ENCODE measurements around the gene ETFRF1. TPM values are rescaled to one million over a fixed set of nuclear protein-coding genes. Genes with fewer than 3 reads are reported as not detected.

Gene ETFRF1
- total RNA-seq, 1 donor from 2014 or later, result 17.9 TPM

DNA sequence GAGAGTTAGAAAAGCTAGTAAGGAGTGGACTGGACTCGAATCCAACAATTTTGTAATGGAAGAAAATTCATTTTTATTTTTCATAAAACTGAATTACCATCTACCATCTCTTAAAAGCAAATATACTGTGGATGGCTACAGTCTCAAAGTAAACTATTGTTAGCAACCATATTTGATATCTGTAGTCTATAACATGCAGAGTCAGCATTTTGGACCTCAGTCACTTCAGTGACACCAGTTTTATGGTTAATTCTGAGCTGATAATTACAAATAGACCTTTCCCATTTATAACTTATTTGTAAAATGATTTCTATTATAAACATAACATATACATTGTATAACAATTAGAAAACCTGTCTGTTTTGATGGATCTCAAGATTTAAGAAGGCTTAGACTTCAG, 53.7 kb downstream of the ETFRF1 start:
- no peak for TF ChIP-seq CTCF (IDR thresholded peaks at IDR 0.05)
- Mint-ChIP-seq H3K9me3 (ENCODE audit: unreplicated experiment) (no peaks in the 10 kb centered on the region), H3K4me3 (ENCODE audit: unreplicated experiment) (peak overlapping the region; percentile 91), H3K27ac (ENCODE audit: unreplicated experiment) (no peak overlapping the region), H3K4me1 (ENCODE audit: unreplicated experiment) (peaks cover 26% of the 10 kb centered on the region), H3K27me3 (ENCODE audit: unreplicated experiment) (no peaks in the 10 kb centered on the region), H3K36me3 (ENCODE audit: unreplicated experiment) (peaks cover 11% of the 10 kb centered on the region)
- DNase-seq (ENCODE audit: extremely low spot score, unreplicated experiment), result no peak

DNA sequence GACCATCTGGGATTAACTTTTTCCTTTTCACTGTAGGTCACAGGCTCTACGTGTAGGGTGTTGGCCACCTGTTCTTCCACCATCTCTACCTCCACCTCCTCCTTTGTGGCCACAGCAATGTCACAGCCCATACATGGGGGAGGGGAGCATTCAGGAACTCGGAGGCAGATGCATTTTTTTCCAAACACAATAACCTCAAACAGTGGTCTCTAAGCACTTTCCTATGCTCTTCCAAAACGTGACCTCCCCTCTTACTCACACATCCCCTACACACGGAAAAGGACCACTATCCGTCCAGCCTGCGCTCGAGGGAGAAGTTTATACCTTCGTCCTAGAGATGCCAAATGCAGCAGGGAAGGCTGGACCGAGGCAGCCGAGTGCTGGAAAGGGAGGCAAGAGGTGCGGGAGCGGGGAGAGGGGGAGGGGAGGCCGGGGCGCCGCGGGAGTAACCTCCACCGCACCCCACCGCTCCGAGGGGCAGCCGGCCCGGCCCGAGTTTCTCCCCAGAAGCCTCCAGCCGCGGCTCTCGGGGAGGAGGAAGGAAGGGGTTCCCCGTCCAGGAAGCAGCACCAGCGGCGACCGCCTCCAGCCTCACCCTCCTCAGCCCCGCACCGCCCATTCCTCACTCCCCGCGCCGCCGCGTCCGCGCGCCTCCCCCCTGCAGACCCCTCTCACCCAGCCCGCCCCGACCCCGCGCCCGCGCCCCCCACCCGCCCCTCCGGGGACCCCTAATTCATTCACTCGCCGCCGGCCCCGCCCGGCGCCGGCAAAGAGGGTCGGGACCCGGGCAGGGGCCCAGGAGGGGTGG, 55.1 kb downstream of the ETFRF1 start:
- Mint-ChIP-seq H3K27ac (ENCODE audit: unreplicated experiment) (peak overlapping the region; percentile 83), H3K36me3 (ENCODE audit: unreplicated experiment) (peaks cover 11% of the 10 kb centered on the region), H3K9me3 (ENCODE audit: unreplicated experiment) (no peaks in the 10 kb centered on the region), H3K27me3 (ENCODE audit: unreplicated experiment) (no peaks in the 10 kb centered on the region), H3K4me3 (ENCODE audit: unreplicated experiment) (peak overlapping the region; percentile 91), H3K4me1 (ENCODE audit: unreplicated experiment) (peaks cover 26% of the 10 kb centered on the region)
- DNase-seq (ENCODE audit: extremely low spot score, unreplicated experiment), result no peak
- TF ChIP-seq CTCF (IDR thresholded peaks at IDR 0.05), result no peak

- Mint-ChIP-seq H3K9me3 (ENCODE audit: unreplicated experiment) (no peaks in the 10 kb centered on the region), H3K36me3 (ENCODE audit: unreplicated experiment) (peaks cover 4% of the 10 kb centered on the region), H3K4me1 (ENCODE audit: unreplicated experiment) (peaks cover 21% of the 10 kb centered on the region), H3K27ac (ENCODE audit: unreplicated experiment) (peak within 1 kb of the TSS; percentile 83), H3K4me3 (ENCODE audit: unreplicated experiment) (peak within 1 kb of the TSS; percentile 91), H3K27me3 (ENCODE audit: unreplicated experiment) (no peaks in the 10 kb centered on the region)
- no peak for TF ChIP-seq CTCF (IDR thresholded peaks at IDR 0.05)
- DNase-seq (ENCODE audit: extremely low spot score, unreplicated experiment), result peak; percentile 98
Measured at GRCh38 chr12:25250744-25251730, 56.0 kb downstream of the ETFRF1 start, which contains the start of gene KRAS. KRAS (minus strand) TSS chr12:25250929.

DNA sequence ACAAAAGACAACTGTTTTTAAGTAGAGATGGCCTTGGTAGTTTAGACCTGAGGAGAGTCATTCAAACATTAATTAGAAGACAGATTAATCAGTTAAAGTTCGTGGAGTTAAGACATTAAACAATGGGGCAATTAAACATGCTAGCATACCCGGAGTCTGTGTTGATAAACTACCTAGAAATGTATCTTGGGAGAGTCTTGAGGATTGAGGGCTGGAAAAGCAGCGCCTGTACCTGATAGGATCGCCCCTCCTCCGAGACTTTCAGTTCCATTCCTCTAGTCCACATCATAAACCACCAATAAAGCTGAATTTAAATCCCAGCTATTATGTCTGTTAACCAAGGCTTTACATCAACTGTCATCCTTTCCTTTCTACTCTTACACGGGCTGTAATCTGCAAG, 56.7 kb downstream of the ETFRF1 start:
- Mint-ChIP-seq H3K4me3 (ENCODE audit: unreplicated experiment) (peak overlapping the region; percentile 66), H3K27me3 (ENCODE audit: unreplicated experiment) (no peaks in the 10 kb centered on the region), H3K9me3 (ENCODE audit: unreplicated experiment) (no peaks in the 10 kb centered on the region), H3K27ac (ENCODE audit: unreplicated experiment) (peak overlapping the region; percentile 70), H3K36me3 (ENCODE audit: unreplicated experiment) (peaks cover 3% of the 10 kb centered on the region), H3K4me1 (ENCODE audit: unreplicated experiment) (peaks cover 20% of the 10 kb centered on the region)
- TF ChIP-seq CTCF (IDR thresholded peaks at IDR 0.05), result no peak
- no peak for DNase-seq (ENCODE audit: extremely low spot score, unreplicated experiment)

Data from osteocyte (in vitro differentiated cells).